Measurements from ENCODE around the gene BCL11A.

GRCh38 chr2:60507211-60507965 is 46.1 kb downstream of the BCL11A start:
- TF ChIP-seq RAD21 (conservative IDR thresholded peaks at IDR 0.05) = no peak
- TF ChIP-seq TAF1 (IDR thresholded peaks at IDR 0.05; ENCODE audit: low read depth) = no peak
- no peak for TF ChIP-seq CTCF (IDR thresholded peaks at IDR 0.05; ENCODE audit: poor library complexity, severe bottlenecking)
- no peak for TF ChIP-seq EP300 (conservative IDR thresholded peaks at IDR 0.05; ENCODE audit: poor library complexity, severe bottlenecking)
- no peak for TF ChIP-seq MXI1 (conservative IDR thresholded peaks at IDR 0.05; ENCODE audit: poor library complexity, severe bottlenecking)
- TF ChIP-seq POLR2AphosphoS5 (IDR thresholded peaks at IDR 0.05) = no peak
- TF ChIP-seq EZH2 (IDR thresholded peaks at IDR 0.05; ENCODE audit: borderline replicate concordance, insufficient read depth, low read length, poor library complexity, severe bottlenecking) = no peak
- TF ChIP-seq REST (IDR thresholded peaks at IDR 0.05; ENCODE audit: borderline replicate concordance) = no peak
- TF ChIP-seq SMC3 (conservative IDR thresholded peaks at IDR 0.05; ENCODE audit: poor library complexity) = no peak
